WERI-Rb-1 (cell line): ENCODE measurements around the gene LRRN4CL.

ENCODE experiments used
- DNase-seq: peaks from one replicate; pipeline ENCODE4 v3.0.0-alpha.2; 2020
- H3K27ac ChIP-seq: fragments of 250-450 bp; sonication (Bioruptor Pico); 2 replicates; pipeline ENCODE4 v1.5.1; 2020; ENCODE audit warnings: mild to moderate bottlenecking, moderate library complexity
- H3K27me3 ChIP-seq: fragments of 250-450 bp; sonication (Bioruptor Pico); 2 replicates; pipeline ENCODE4 v1.5.1; 2021; ENCODE audit warnings: mild to moderate bottlenecking, low read depth, moderate library complexity; ENCODE audit not compliant: insufficient read depth, severe bottlenecking
- H3K36me3 ChIP-seq: fragments of 250-450 bp; sonication (Bioruptor Pico); 2 replicates; pipeline ENCODE4 v1.5.1; 2020; ENCODE audit warnings: mild to moderate bottlenecking, moderate library complexity
- H3K4me3 ChIP-seq: 2 replicates; pipeline ENCODE4 v1.5.1; 2011; ENCODE audit warnings: low read depth, mild to moderate bottlenecking, control low read depth, low read length
- H3K9me3 ChIP-seq: fragments of 250-450 bp; sonication (Bioruptor Pico); 2 replicates; pipeline ENCODE4 v1.5.1; 2021; ENCODE audit warnings: mild to moderate bottlenecking, moderate library complexity; ENCODE audit not compliant: severe bottlenecking
- CTCF ChIP-seq: IDR thresholded peaks from 2 replicates; pipeline ENCODE4 v1.5.1; 2011; ENCODE audit warnings: low read depth, mild to moderate bottlenecking, control low read depth, inconsistent platforms, low read length

Gene LRRN4CL

GRCh38 chr11:62666259-62666926 lies 22.9 kb downstream of the LRRN4CL start:
- Histone ChIP-seq H3K9me3 (no peaks in the 10 kb centered on the region), H3K36me3 (peaks cover 47% of the 10 kb centered on the region), H3K4me3 (peak overlapping the region; percentile 96), H3K27me3 (no peaks in the 10 kb centered on the region), H3K27ac (peak overlapping the region; percentile 87)
- no peak for DNase-seq
- no peak for TF ChIP-seq CTCF

GRCh38 chr11:62665599-62666258 lies 23.6 kb downstream of the LRRN4CL start:
- no peak for TF ChIP-seq CTCF
- Histone ChIP-seq H3K36me3 (peaks cover 54% of the 10 kb centered on the region), H3K27ac (peak overlapping the region; percentile 87), H3K4me3 (peak overlapping the region; percentile 96), H3K9me3 (no peaks in the 10 kb centered on the region), H3K27me3 (no peaks in the 10 kb centered on the region)
- peak; percentile 60 for DNase-seq

GRCh38 chr11:62665075-62665598 lies 24.2 kb downstream of the LRRN4CL start, which contains the start of the genes C11orf98 and CSKMT:
Gene C11orf98 (minus strand): TSS chr11:62665210. CDS start chr11:62665169, 41 bp downstream.
Gene CSKMT (plus strand): TSS chr11:62665312. CDS start chr11:62665880, 568 bp downstream.
- TF ChIP-seq CTCF, result no peak
- peak; percentile 96 for DNase-seq
- peak within 1 kb of the TSS; percentile 96 for H3K4me3 ChIP-seq
- no peaks in the 10 kb centered on the region for H3K27me3 ChIP-seq
- no peaks in the 10 kb centered on the region for H3K9me3 ChIP-seq
- peaks cover 56% of the 10 kb centered on the region for H3K36me3 ChIP-seq
- H3K27ac ChIP-seq, result peak within 1 kb of the TSS; percentile 87

GRCh38 chr11:62664405-62665074 lies 24.8 kb downstream of the LRRN4CL start:
- peaks cover 56% of the 10 kb centered on the region for H3K36me3 ChIP-seq
- peak; percentile 56 for DNase-seq
- peak overlapping the region; percentile 96 for H3K4me3 ChIP-seq
- no peaks in the 10 kb centered on the region for H3K27me3 ChIP-seq
- TF ChIP-seq CTCF, result no peak
- no peaks in the 10 kb centered on the region for H3K9me3 ChIP-seq
- H3K27ac ChIP-seq, result peak overlapping the region; percentile 87

GRCh38 chr11:62656796-62657429 lies 32.4 kb downstream of the LRRN4CL start:
- no peak for TF ChIP-seq CTCF
- DNase-seq, result no peak
- H3K27ac ChIP-seq, result no peak overlapping the region; the same call in 1 of the 2 replicates
- peaks cover 13% of the 10 kb centered on the region for H3K36me3 ChIP-seq
- H3K9me3 ChIP-seq, result no peaks in the 10 kb centered on the region
- no peaks in the 10 kb centered on the region for H3K27me3 ChIP-seq
- no peak overlapping the region for H3K4me3 ChIP-seq
